Activated CD4-positive, alpha-beta T cell treated with anti-CD3 and anti-CD28 coated beads, Interleukin-10, Interleukin-2, amounts not matched to agents 100 ng/mL and 50 ng/mL, durations not matched to agents 16 hours and 8 hours (primary cell): ENCODE results near the gene CILP.

Source experiments
- DNase-seq: peaks from one replicate; pipeline ENCODE4 v3.0.0-alpha.2; 2020

Gene CILP

GRCh38 chr15:65223996-65224395 lies 12.7 kb upstream of the CILP start:
- DNase-seq: no peak

GRCh38 chr15:65222891-65223290 lies 11.6 kb upstream of the CILP start:
- DNase-seq: no peak

- DNase-seq: no peak
These were observed 10.4 kb upstream of the CILP start for GRCh38 chr15:65221697-65222096.

GRCh38 chr15:65219137-65219536 lies 7.9 kb upstream of the CILP start:
- DNase-seq: peak; percentile 38

GRCh38 chr15:65217526-65218482 lies 6.5 kb upstream of the CILP start:
- DNase-seq: peak; percentile 33

- DNase-seq: no peak
These were observed 4.2 kb upstream of the CILP start for GRCh38 chr15:65215496-65215895.

- no peak for DNase-seq
These were observed 2.7 kb upstream of the CILP start for GRCh38 chr15:65214010-65214409.

- DNase-seq: no peak
These were observed 2.0 kb upstream of the CILP start for GRCh38 chr15:65213241-65213640.

- DNase-seq: peak; percentile 58
These were observed 824 bp upstream of the CILP start for GRCh38 chr15:65212097-65212496.

- DNase-seq: no peak
These were observed 259 bp upstream of the CILP start for GRCh38 chr15:65211482-65211982.

GRCh38 chr15:65209701-65210643 lies 1.3 kb downstream of the CILP start:
- no peak for DNase-seq

GRCh38 chr15:65208647-65209046 lies 2.6 kb downstream of the CILP start:
- DNase-seq: no peak

GRCh38 chr15:65207280-65207840 lies 3.9 kb downstream of the CILP start:
- no peak for DNase-seq

- no peak for DNase-seq
These were observed 4.5 kb downstream of the CILP start for GRCh38 chr15:65206750-65207149.

- no peak for DNase-seq
These were observed 6.2 kb downstream of the CILP start for GRCh38 chr15:65204931-65205660.

GRCh38 chr15:65204236-65204930 lies 6.9 kb downstream of the CILP start:
- no peak for DNase-seq

GRCh38 chr15:65201918-65202317 lies 9.4 kb downstream of the CILP start:
- no peak for DNase-seq

- DNase-seq: no peak
These were observed 12.7 kb downstream of the CILP start for GRCh38 chr15:65198571-65198970.

GRCh38 chr15:65197337-65197645 lies 14.0 kb downstream of the CILP start:
- no peak for DNase-seq

- no peak for DNase-seq
These were observed 14.5 kb downstream of the CILP start for GRCh38 chr15:65196637-65197336.

GRCh38 chr15:65195548-65195923 lies 15.7 kb downstream of the CILP start:
- no peak for DNase-seq
